GM21576 (cell line): ENCODE results near the gene GPR157.
"Not testable (repeated sequence)": the region's sequence is repeated elsewhere in the genome, so short reads cannot be mapped to it uniquely, and the experiment has no call there.

Source experiments
- ATAC-seq: cut with Tn5 transposase; IDR thresholded peaks from one replicate; pipeline ENCODE4 v1.9.1; 2021; ENCODE audit warnings: mild to moderate bottlenecking, moderate library complexity; ENCODE audit not compliant: unreplicated experiment

Gene GPR157

DNA sequence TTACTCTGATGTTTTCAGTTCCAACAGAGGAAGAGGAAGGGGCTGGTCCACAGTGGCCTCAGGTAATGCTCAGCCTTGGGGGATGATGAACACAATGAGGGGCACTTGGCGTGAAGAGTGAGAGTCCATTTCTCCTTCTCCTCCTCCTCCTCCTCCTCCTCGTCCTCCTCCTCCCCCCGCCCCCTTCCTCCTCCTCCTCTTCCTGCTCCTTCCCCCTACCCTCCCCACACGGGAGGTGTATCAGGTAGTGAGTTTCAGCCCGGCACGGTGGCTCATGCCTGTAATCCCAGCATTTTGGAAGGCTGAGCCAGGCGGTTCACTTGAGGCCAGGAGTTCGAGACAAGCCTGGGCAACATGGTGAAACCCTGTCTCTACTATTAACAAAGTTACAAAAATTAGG lies 17.3 kb upstream of the GPR157 start:
- ATAC-seq: no peak

DNA sequence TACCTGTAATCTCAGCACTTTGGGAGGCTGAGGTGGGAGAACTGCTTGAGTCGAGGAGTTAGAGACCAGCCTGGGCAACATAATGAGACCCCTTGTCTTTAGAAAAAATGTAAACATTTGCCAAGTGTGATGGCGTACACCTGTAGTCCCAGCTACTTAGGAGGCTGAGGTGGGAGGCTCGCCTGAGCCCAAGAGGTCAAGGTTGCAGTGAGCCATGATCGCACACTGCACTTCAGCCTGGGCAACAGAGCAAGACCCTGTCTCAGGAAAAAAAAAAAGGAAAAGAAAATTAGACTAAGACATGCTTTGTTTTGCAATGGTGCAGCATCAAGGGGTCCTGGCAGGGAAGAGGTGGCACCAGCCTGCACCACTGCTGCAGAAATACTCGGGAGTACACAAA lies 16.8 kb upstream of the GPR157 start:
- no peak for ATAC-seq

DNA sequence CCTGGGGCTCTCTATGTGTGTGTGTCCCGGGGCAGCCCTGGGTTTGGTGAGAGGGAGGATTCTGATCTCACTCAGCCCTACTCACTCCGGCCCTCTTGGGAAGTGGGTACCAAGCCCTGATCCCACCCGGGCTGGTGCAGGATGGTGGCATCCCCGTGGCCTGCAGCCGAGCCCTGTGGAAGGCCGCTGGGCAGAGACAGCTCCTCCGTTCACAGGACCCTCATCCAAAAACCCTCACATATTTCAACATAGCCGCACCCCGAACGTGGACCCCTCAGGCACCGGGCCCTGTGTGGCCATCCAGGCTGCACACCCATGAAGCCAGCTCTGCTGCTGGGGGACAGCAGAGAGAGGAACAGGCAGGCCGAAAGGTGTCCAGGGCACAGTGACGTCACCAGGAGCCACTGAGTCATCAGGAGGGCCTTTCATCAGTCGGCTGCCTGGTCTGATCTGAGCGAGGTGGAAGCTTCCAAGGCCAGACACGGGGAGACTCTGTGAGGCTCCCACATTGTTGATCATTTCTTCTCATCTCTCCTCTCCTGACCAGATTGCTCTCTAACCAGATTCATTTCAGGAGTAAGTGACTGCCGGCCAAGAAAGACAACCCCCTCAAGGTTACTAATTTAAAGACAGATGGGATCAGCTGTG lies 16.2 kb upstream of the GPR157 start:
- no peak for ATAC-seq

DNA sequence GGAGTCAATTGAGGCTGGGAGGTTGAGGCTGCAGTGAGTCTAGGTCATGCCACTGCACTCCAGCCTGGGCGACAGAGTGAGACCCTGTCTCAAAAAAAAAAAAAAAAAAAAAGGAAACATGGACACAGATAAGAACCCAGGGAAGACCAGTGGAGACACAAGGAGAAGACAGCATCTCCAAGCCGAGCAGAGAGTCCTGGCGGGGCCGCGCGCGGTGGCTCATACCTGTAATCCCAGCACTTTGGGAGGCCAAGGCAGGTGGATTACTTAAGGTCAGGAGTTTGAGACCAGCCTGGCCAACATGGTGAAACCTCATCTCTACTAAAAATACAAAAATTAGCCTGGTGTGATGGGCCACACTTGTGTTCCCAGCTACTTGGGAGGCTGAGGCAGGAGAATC lies 15.6 kb upstream of the GPR157 start:
- ATAC-seq: not testable (repeated sequence)

DNA sequence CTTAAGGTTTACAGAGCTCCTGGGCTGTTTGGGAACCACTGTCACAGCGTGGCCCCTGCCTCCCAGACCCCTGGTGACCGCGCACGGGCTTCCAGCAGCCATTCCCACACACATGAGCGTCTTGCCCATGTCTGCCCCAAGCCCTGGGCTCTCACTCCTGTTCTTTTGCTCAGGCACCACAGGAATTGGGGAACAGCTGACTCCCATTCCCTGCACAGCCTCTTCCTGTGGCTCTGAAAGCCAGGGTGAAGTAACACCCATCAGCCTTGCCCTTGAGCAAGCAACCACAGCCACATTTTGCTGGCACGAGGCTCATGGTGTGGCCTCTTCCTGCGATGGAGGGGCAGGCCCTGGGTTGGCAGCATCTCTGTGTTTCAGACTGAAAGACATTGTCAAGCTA lies 14.3 kb upstream of the GPR157 start:
- no peak for ATAC-seq

DNA sequence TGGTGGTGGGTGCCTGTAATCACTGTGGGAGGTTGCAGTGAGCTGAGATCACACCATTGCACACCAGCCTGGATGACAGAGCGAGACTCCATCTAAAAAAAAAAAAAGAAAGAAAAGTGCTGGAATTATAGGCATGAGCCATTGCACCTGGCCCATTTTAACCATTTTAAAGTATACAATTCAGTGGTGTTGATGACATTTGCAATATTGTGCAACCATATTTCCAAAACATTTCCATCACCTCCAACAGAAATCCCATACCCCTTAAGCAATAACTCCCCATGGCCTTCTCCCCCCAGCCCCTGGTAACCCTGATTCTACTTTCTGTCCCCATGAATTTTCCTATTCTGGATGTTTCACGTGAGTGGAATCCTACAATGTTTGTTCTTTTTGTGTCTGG lies 11.0 kb upstream of the GPR157 start:
- ATAC-seq: no peak

DNA sequence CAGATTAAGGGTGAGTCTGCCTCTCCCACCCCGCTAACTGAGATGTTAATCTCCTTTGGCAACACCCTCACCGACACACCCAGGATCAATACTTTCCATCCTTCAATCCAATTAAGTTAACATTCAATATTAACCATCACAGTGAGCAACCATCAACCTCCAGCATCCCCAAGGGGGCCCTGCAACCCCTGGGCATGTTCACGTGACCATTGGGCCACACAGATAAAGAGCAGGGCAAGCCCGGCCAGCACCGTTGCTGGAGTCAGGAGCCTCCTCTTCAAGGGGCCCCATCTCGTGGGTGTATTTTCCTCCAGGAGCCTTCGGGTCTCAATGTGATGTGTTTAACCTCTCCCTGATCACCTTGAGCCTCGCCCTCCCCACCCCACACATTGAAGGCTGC lies 8.0 kb upstream of the GPR157 start:
- ATAC-seq: no peak

DNA sequence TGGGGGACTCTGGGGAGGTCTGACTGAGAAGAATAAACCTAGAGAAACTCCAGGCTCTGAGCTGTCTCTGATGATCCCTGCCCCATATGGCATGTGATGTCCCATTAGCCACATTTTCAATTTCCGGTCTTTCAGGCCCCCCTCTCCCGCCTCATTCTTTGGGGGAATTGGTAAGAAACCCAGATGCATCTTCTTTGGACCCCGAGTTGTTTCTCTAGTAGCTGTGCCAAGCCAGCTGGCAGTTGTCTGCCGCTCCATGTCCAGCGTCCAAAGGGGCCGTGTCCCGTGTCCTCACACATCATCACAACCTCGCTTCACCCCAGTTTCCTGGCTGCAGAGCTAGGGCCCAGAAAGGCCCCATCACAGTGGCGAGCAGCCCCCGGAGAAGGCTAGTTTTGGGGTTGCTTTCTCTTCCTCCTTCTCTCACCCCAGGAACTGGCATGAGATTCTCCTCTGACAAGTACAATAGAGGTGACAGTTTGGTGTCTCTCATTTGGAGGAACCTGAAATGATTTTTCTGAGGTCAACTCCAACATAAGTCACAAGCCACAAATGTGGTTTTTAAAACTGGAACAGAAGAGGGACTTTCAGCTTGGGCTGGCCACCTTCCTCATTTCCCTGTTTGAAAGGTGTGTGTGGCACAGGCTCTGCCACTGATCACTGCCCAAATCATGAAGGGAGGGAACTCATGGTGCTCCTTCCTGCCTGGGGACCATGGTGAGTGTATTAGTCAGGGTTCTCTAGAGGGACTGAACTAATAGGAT lies 6.4 kb upstream of the GPR157 start:
- no peak for ATAC-seq

DNA sequence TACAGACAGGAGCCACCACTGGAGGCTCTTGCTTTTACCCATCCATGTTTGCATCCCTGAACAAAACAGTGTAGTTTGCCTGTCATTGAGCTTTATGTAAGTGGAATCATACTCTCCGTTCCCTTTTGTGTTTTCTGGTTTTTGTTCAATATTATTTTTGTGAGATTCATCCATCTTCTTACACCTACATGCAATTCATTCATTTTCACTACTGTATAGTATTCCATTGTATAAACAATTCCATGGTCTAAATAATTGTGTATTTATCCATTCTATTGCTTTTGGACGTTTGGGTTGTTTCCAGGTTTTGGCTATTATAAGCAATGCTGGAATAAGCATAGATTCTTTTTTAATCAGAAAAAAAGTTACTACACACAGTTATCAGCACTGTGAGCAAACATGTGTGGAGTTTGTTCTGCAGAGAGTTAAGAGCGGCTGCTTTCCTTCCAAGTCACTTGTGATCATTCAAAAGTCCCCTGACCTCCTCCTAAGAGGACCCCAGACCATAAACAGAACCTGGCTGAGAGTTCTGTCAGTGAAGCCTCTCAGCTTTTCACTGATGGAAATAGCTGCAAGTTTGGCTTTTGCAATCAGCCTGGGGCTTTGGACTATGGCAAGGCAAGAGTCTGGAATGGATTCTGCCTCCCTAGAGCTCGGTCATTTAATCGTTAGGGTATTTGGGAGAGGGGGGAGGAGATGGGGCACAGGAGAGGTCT lies 5.1 kb upstream of the GPR157 start:
- ATAC-seq: no peak

DNA sequence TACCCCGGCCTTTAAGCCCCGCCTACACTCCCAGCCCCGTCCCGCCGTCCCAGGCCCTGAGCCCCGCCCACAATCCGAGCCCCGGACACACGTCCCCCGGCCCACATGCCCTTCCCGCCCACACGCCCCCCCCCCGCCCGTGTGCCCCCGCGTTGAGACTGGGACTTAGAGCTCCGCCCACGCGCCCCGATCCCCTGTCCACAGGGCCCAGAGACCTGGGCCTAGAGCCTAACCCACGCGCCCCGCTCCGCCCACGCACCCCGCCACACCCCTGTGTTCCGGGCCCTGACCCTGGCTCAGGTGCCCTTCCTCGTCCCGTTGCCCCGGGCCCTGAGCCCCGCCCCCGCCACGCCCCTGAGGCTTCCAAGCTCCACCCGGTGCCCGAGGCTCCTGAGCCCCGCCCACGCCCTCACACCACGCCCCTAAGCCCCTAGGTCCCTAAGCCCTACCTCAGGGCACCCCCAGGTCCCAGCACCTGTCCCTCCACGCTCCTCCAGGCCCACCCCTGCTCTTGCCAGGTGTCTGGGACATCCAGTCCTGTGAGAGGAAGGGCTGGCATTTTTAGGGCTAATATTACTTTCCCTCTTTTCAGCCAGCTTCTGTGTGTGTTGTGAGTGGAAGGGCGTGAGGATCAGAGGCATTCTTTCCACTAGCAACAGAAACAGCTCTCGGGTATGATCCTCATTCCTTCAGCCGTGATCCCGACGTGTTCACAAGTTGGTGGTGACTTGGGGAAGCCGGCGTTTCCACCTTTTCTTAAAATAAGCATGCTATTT lies 552 bp upstream of the GPR157 start:
- ATAC-seq: peak; percentile 61

DNA sequence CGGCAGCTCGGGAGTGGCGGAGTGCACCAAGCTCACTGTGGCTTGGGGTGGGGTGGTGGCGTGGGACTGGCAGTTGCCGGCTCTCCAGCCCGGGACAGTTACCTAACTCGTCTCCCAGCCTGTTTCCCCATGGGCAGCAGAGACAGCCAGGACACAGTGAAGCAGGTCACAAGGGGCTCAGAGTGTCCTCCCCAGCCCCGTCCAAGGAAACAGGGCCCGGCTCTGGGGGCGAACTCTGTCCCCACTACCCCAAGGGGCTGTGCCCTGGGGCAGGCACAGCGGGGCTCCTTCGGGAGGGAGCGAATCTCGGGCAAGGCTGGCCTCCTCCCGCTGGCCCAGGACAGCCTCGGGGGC lies 759 bp downstream of the GPR157 start:
- ATAC-seq: no peak

DNA sequence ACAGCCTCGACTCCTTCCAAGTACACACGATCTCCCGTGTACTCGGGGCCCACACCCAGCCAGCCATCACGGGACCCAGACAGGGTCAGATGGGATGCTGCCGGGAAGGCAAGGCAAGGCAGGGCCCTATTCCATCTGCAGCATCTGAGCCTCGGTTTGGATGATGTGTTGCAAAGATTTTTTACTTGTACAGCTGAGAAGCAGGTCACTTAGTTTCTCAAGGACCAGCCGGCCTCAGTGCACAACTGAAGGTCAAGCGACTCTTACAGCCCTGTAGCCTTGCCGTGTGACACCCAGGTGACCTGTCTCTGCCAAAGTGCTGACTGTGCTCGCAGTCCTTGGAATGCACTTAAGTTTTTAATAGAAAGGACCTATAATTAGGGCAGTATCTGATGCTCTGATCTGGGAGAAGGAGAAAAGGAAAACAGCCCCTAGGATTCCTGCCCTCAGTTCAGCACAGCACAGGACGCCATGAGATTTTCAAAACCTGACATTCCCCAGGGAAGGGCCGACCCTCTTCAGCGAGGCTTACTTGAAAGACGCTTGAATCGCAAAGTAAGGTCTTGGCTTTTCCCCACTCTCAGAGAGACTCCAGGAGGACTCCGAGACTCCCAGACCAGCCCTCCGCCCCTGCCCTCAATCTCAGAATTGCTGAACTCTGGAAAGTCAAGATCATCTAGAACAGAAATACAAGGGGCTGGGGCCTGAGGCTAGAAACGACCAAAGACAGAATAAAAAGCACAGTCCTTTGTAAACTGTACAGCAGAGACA lies 1.3 kb downstream of the GPR157 start:
- ATAC-seq: no peak

DNA sequence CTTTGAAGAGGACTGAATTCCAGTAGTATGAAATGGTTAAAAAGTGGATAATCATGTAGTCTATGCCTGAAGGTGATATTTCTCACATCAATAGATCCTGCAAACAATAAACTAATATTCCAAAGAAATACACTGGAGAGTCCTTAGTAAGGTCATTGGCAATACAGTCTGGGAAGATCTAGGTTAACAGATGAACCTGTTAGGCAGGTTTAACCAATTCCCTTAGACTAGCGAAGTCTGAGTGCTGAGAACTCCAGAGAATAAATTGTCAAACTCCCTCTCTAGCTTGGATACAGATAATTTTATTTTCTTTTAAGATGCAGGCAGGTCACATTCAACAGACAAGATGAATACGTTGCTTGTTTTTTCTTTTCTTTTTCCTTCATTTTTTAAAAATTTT lies 2.4 kb downstream of the GPR157 start:
- no peak for ATAC-seq

DNA sequence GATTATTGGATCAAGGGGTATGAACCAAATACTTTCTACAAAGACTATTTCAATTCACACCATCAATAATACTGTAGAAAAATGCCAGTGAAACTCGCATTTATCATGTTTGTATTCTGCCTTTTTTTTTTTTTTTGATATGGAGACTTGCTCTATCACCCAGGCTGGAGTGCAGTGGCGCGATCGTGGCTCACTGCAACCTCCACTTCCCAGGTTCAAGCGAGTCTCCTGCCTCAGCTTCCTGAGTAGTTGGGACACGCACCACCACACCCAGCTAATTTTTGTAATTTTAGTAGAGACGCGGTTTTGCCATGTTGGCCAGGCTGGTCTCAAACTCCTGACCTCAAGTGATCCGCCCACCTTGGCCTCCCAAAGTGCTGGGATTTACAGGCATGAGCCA lies 3.1 kb downstream of the GPR157 start:
- not testable (repeated sequence) for ATAC-seq

DNA sequence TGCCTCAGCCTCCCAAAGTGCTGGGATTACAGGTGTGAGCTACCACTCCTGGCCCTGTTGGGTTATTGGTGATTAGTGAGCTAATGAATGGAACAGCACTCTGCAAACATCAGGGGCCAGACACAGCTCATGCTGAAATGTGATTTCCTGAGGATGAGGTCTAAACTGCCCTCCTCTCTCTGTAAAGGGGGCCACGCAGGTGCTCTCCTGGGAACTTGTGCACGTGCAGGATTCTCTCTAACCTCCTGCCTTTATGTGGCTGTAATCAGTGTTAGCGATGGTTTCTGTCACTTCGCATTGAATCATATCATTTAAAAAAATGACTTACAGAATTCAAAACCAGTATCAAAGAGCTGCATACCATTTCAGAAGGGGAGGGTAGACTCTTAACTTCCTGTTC lies 3.6 kb downstream of the GPR157 start:
- ATAC-seq: no peak

DNA sequence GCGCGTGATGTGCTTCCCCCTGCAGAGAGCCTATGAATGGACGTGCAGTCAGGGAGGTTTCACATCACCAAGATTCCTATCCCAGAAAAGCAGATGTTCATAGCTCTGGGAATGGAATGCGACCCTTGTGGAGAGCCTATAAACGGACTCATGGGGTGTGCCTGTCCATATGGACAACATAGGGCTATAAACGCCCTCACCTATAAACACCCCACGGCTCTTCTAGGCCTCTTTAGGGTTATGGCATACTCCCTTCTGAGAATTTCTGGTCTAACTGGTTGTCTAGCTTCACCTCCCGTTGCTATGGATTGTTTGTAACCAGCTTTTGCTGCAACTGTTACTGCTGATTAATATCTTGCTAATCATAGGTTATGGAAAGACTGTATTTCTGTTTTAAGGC lies 4.5 kb downstream of the GPR157 start:
- ATAC-seq: not testable (repeated sequence)

DNA sequence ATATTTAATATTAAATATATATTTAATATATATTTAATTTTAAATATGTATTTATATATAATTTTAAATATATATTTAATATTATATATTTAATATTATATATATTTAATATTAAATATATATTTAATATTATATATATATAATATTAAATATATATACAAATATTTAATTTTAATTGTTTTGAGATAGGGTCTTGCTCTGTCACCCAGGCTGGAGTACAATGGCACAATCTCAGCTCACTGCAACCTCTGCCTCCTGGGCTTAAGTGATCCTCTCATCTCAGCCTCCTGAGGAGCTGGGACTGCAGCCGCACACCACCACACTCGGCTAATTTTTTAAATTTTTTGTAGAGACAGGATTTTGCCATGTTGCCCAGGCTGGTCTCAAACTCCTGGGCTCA lies 5.2 kb downstream of the GPR157 start:
- ATAC-seq: not testable (repeated sequence)

DNA sequence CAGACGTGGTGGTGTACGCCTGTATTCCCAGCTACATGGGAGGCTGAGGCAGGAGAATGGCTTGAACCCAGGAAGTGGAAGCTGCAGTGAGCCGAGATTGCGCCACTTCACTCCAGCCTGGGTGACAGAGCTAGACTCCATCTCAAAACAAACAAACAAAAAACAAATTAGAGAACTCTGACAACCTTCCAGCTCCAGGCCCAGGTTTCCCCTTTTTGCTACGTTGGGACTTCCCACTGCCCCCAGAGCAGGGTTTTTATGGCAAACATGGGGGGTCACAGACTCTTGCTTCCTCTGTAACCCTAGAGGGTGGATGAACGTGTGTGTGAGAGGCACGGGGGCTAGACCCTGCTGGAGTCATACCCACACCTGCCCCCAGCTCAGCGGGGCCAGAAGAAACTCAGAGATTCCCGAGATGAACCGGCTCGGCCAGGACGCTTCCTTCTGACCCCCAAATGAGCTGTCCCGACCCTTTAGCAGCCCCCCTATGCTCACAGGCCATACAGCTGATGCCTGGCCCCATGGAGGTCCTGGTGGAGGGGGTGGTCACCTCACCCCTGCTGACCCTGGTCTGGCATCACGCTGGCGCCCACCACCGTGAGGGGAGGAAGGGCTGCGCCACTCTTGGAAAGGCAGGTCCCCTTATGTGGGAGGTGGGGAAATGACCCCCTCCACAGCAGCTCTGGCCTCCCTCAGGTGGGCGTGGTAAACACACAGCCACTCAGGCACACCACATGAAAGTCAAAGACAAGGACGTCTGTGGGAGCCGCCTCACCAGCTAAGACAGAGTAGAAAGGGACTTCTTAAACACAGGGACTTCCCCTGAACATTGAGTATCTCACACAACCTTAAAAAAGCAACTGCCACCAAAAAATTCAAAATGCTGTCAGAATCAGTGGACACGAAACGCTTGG lies 7.1 kb downstream of the GPR157 start:
- ATAC-seq: peak; percentile 47

DNA sequence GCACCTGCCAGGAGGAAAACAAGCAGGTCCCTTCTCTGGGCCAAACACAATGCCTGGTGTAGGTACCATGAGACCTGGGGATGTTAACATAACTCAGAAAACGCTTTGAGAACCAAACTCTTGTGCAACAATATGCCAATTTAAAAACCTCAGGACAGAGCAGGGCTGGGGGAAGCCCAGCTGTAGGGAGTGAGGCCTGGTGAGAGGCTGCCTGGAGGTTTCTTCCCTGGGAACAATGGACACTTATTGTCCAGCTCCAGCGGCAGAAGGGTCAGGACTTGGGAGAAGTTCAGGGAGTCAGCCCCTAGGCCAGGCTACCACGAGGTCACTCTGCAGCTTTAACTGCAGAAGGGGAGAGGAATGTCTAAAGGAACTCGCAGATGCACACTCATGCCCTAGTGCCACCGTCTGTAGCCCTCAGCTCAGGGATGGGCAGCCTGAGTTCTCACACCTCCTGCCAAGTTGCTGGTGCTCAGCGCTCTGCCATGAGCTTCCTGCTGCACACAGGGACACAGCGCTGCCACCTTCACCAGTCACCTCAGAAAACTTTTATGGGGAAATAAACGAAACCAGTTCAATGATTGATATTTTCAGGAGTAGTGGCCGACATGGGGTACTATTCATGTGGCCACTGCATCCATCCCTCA lies 8.5 kb downstream of the GPR157 start:
- no peak for ATAC-seq
